Gastroesophageal sphincter (tissue), 3 donors: ENCODE measurements around the gene SH3RF2.

Experiments
- EP300 ChIP-seq: sonication (generic); formaldehyde crosslinking; IDR thresholded peaks from one replicate; pipeline ENCODE4 v1.6.1; 2017; ENCODE audit warnings: antibody characterized with exemption, mild to moderate bottlenecking
- POLR2AphosphoS5 ChIP-seq: sonication (generic); formaldehyde crosslinking; IDR thresholded peaks from one replicate; pipeline ENCODE4 v1.6.1; 2017; ENCODE audit warnings: antibody characterized with exemption
- TF ChIP-seq, protein P1 (sequence below), 4 experiments: fragments of 200-600 bp in 2 of 4; fragments of 450-650 bp in 2 of 4; sonication (generic) in 1 of 4; IDR thresholded peaks; one replicate each; pipeline ENCODE4 v1.5.1; 2017 to 2019; ENCODE audit warnings: antibody characterized with exemption in 4 of 4, mild to moderate bottlenecking in 2 of 4, moderate library complexity in 2 of 4

DNA sequence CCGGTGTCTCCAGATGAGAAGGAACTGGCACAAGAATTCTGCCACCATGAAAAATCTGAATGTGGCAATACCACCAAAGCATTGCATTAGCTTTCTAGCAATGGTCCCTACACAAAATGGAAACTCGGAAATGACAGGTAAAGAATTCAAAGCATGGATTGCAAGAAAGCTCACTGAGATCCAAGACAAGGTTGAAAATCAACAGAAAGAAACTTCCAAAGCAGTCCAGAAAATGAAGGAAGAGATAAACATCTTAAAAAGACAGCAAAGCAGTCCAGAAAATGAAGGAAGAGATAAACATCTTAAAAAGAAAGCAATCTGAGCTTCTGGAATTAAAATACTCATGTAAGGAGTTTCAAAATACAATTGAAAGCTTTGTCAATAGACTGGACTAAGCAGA is 46.8 kb upstream of the SH3RF2 start:
- TF ChIP-seq, protein P1, sequence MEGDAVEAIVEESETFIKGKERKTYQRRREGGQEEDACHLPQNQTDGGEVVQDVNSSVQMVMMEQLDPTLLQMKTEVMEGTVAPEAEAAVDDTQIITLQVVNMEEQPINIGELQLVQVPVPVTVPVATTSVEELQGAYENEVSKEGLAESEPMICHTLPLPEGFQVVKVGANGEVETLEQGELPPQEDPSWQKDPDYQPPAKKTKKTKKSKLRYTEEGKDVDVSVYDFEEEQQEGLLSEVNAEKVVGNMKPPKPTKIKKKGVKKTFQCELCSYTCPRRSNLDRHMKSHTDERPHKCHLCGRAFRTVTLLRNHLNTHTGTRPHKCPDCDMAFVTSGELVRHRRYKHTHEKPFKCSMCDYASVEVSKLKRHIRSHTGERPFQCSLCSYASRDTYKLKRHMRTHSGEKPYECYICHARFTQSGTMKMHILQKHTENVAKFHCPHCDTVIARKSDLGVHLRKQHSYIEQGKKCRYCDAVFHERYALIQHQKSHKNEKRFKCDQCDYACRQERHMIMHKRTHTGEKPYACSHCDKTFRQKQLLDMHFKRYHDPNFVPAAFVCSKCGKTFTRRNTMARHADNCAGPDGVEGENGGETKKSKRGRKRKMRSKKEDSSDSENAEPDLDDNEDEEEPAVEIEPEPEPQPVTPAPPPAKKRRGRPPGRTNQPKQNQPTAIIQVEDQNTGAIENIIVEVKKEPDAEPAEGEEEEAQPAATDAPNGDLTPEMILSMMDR (IDR thresholded peaks at IDR 0.05): no peak
- TF ChIP-seq EP300: no peak
- no peak for TF ChIP-seq POLR2AphosphoS5
